Breast epithelium (tissue), 3 donors: Measurements from ENCODE around the gene ASCC3.

Experiments
- POLR2A ChIP-seq: fragments of 450-650 bp; IDR thresholded peaks from one replicate; pipeline ENCODE4 v1.6.1; 2016; ENCODE audit warnings: antibody characterized with exemption, mild to moderate bottlenecking, moderate library complexity
- TF ChIP-seq, protein P1 (sequence below), 3 donors: fragments of 450-650 bp; IDR thresholded peaks; one replicate each; pipeline ENCODE4 v1.5.1; 2016 to 2017; ENCODE audit warnings: antibody characterized with exemption in 3 of 3, mild to moderate bottlenecking in 3 of 3, moderate library complexity in 3 of 3

DNA sequence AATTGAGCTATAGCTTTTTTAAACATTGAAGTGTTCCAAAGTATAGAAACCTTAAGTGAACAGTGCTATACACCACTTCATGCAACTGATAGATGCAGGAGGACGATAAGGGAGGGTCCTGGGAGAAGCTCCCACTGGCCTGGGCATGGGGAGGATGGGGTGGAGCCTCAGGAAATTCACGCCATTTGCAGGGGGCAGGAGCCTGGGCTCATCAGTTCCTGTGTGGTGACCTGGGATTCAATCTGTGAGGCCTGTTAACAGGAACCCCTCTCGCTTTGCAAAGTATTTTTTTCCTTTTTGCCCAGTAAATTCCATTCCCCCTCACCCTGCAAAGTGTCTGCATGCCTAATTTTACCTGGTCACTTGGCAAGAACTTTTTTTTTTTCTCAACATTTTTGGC, 11.0 kb upstream of the ASCC3 start:
- no peak for TF ChIP-seq POLR2A
- TF ChIP-seq, protein P1, sequence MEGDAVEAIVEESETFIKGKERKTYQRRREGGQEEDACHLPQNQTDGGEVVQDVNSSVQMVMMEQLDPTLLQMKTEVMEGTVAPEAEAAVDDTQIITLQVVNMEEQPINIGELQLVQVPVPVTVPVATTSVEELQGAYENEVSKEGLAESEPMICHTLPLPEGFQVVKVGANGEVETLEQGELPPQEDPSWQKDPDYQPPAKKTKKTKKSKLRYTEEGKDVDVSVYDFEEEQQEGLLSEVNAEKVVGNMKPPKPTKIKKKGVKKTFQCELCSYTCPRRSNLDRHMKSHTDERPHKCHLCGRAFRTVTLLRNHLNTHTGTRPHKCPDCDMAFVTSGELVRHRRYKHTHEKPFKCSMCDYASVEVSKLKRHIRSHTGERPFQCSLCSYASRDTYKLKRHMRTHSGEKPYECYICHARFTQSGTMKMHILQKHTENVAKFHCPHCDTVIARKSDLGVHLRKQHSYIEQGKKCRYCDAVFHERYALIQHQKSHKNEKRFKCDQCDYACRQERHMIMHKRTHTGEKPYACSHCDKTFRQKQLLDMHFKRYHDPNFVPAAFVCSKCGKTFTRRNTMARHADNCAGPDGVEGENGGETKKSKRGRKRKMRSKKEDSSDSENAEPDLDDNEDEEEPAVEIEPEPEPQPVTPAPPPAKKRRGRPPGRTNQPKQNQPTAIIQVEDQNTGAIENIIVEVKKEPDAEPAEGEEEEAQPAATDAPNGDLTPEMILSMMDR (IDR thresholded peaks at IDR 0.05) = no peak
